ENCODE measurements around the gene C5orf58.

Gene C5orf58

GRCh38 chr5:170286386-170286925 lies 53.7 kb downstream of the C5orf58 start:
- Histone ChIP-seq H3K4me3 (ENCODE audit: control insufficient read depth in 1 of 7, extremely low read depth in 1 of 7, insufficient read depth in 4 of 7, low read depth in 2 of 7, low read length in 6 of 7) (no peak overlapping the region), H3K27me3 (replicated peaks in 2 of 5; ENCODE audit: control insufficient read depth in 4 of 5, insufficient read depth in 5 of 5, low read length in 4 of 5) (no peaks in the 10 kb centered on the region), H3K4me1 (ENCODE audit: control extremely low read depth in 1 of 4, control insufficient read depth in 4 of 4, insufficient read depth in 4 of 4, low read length in 3 of 4) (peaks cover 17 to 84% (median 54%) of the 10 kb centered on the region in 4 experiments), H3K27ac (ENCODE audit: insufficient read depth in 1 of 2, low read depth in 1 of 2, low read length in 2 of 2, poor library complexity in 1 of 2, severe bottlenecking in 2 of 2) (no peak overlapping the region), H3K36me3 (ENCODE audit: control insufficient read depth in 4 of 4, insufficient read depth in 4 of 4, low read length in 3 of 4) (peaks cover 18 to 88% (median 69%) of the 10 kb centered on the region in 4 experiments), H3K9me3 (ENCODE audit: control extremely low read depth in 1 of 5, control insufficient read depth in 4 of 5, insufficient read depth in 2 of 5, low read depth in 1 of 5, low read length in 4 of 5) (peaks cover 0 to 8% (median 4%) of the 10 kb centered on the region in 5 experiments)
- ChIA-PET CTCF (interaction anchor here (1.0 to 24.6 kb wide), 5 partner anchors 11 to 55 kb away, joined by 3 to 430 read pairs (median 5); partner anchors contain the start of gene LCP2), POLR2A (no interaction called here)
- DNase-seq, result no peak
- 71% methylated on average over 2 of the region's 3 CpGs for WGBS (ENCODE audit: insufficient coverage)

GRCh38 chr5:170287532-170287931 lies 54.7 kb downstream of the C5orf58 start:
- ChIA-PET POLR2A (no interaction called here), CTCF (interaction anchor here (1.1 to 24.6 kb wide), 4 partner anchors 10 to 139 kb away, joined by 3 to 430 read pairs (median 10); partner anchors contain the start of gene LCP2)
- Histone ChIP-seq H3K27me3 (replicated peaks in 2 of 5; ENCODE audit: control insufficient read depth in 4 of 5, insufficient read depth in 5 of 5, low read length in 4 of 5) (no peaks in the 10 kb centered on the region), H3K36me3 (ENCODE audit: control insufficient read depth in 4 of 4, insufficient read depth in 4 of 4, low read length in 3 of 4) (peaks cover 23 to 88% (median 73%) of the 10 kb centered on the region in 4 experiments), H3K27ac (ENCODE audit: insufficient read depth in 1 of 2, low read depth in 1 of 2, low read length in 2 of 2, poor library complexity in 1 of 2, severe bottlenecking in 2 of 2) (peak overlapping the region in 1 of 2 experiments; percentile 17), H3K9me3 (ENCODE audit: control extremely low read depth in 1 of 5, control insufficient read depth in 4 of 5, insufficient read depth in 2 of 5, low read depth in 1 of 5, low read length in 4 of 5) (peaks cover 0 to 8% (median 4%) of the 10 kb centered on the region in 5 experiments), H3K4me3 (ENCODE audit: control insufficient read depth in 1 of 7, extremely low read depth in 1 of 7, insufficient read depth in 4 of 7, low read depth in 2 of 7, low read length in 6 of 7) (peak overlapping the region in 2 of 7 experiments; percentile 23 to 38), H3K4me1 (ENCODE audit: control extremely low read depth in 1 of 4, control insufficient read depth in 4 of 4, insufficient read depth in 4 of 4, low read length in 3 of 4) (peaks cover 25 to 89% (median 61%) of the 10 kb centered on the region in 4 experiments)
- no CpG with 5 or more reads among the region's 1 CpG for WGBS (ENCODE audit: insufficient coverage)
- DNase-seq, result peak in 2 of 3 donors; percentile 48 to 57

GRCh38 chr5:170288151-170288550 lies 55.4 kb downstream of the C5orf58 start:
- H3K4me3 ChIP-seq (ENCODE audit: control insufficient read depth in 1 of 7, extremely low read depth in 1 of 7, insufficient read depth in 4 of 7, low read depth in 2 of 7, low read length in 6 of 7), result peak overlapping the region in 1 of 7 experiments; percentile 16
- CTCF ChIA-PET, result interaction anchor here (1.1 to 24.6 kb wide), 4 partner anchors 9 to 138 kb away, joined by 3 to 430 read pairs (median 10); partner anchors contain the start of gene LCP2
- POLR2A ChIA-PET, result no interaction called here
- peaks cover 0 to 8% (median 4%) of the 10 kb centered on the region in 5 experiments for H3K9me3 ChIP-seq (ENCODE audit: control extremely low read depth in 1 of 5, control insufficient read depth in 4 of 5, insufficient read depth in 2 of 5, low read depth in 1 of 5, low read length in 4 of 5)
- H3K36me3 ChIP-seq (ENCODE audit: control insufficient read depth in 4 of 4, insufficient read depth in 4 of 4, low read length in 3 of 4), result peaks cover 23 to 88% (median 76%) of the 10 kb centered on the region in 4 experiments
- DNase-seq, result no peak
- no peaks in the 10 kb centered on the region for H3K27me3 ChIP-seq (replicated peaks in 2 of 5; ENCODE audit: control insufficient read depth in 4 of 5, insufficient read depth in 5 of 5, low read length in 4 of 5)
- peaks cover 28 to 89% (median 63%) of the 10 kb centered on the region in 4 experiments for H3K4me1 ChIP-seq (ENCODE audit: control extremely low read depth in 1 of 4, control insufficient read depth in 4 of 4, insufficient read depth in 4 of 4, low read length in 3 of 4)
- H3K27ac ChIP-seq (ENCODE audit: insufficient read depth in 1 of 2, low read depth in 1 of 2, low read length in 2 of 2, poor library complexity in 1 of 2, severe bottlenecking in 2 of 2), result no peak overlapping the region
- WGBS (ENCODE audit: insufficient coverage), result 80% methylated on average over 2 of the region's 2 CpGs

GRCh38 chr5:170288551-170288950 lies 55.8 kb downstream of the C5orf58 start:
- peak overlapping the region in 1 of 7 experiments; percentile 16 for H3K4me3 ChIP-seq (ENCODE audit: control insufficient read depth in 1 of 7, extremely low read depth in 1 of 7, insufficient read depth in 4 of 7, low read depth in 2 of 7, low read length in 6 of 7)

GRCh38 chr5:170289121-170289520 lies 56.3 kb downstream of the C5orf58 start:
- H3K27me3 ChIP-seq (replicated peaks in 2 of 5; ENCODE audit: control insufficient read depth in 4 of 5, insufficient read depth in 5 of 5, low read length in 4 of 5), result no peaks in the 10 kb centered on the region
- no peak for DNase-seq
- peaks cover 0 to 8% (median 4%) of the 10 kb centered on the region in 5 experiments for H3K9me3 ChIP-seq (ENCODE audit: control extremely low read depth in 1 of 5, control insufficient read depth in 4 of 5, insufficient read depth in 2 of 5, low read depth in 1 of 5, low read length in 4 of 5)
- POLR2A ChIA-PET, result interaction anchor here (0.6 to 1.2 kb wide), 3 partner anchors 10 to 77 kb away, joined by 3 to 5 read pairs (median 3); no protein-coding TSS in a partner anchor
- peak overlapping the region in 1 of 2 experiments; percentile 28 for H3K27ac ChIP-seq (ENCODE audit: insufficient read depth in 1 of 2, low read depth in 1 of 2, low read length in 2 of 2, poor library complexity in 1 of 2, severe bottlenecking in 2 of 2)
- peaks cover 20 to 79% (median 68%) of the 10 kb centered on the region in 4 experiments for H3K36me3 ChIP-seq (ENCODE audit: control insufficient read depth in 4 of 4, insufficient read depth in 4 of 4, low read length in 3 of 4)
- H3K4me1 ChIP-seq (ENCODE audit: control extremely low read depth in 1 of 4, control insufficient read depth in 4 of 4, insufficient read depth in 4 of 4, low read length in 3 of 4), result peaks cover 29 to 89% (median 64%) of the 10 kb centered on the region in 4 experiments
- no peak overlapping the region for H3K4me3 ChIP-seq (ENCODE audit: control insufficient read depth in 1 of 7, extremely low read depth in 1 of 7, insufficient read depth in 4 of 7, low read depth in 2 of 7, low read length in 6 of 7)
- CTCF ChIA-PET, result interaction anchor here (0.6 to 24.6 kb wide), 9 partner anchors 8 to 710 kb away, joined by 3 to 430 read pairs (median 3); partner anchors contain the start of gene LCP2
- 100% methylated on average over 1 of the region's 3 CpGs for WGBS (ENCODE audit: insufficient coverage)

More at GRCh38 chr5:170288551-170288950, 55.8 kb downstream of the C5orf58 start:
- Histone ChIP-seq H3K36me3 (ENCODE audit: control insufficient read depth in 4 of 4, insufficient read depth in 4 of 4, low read length in 3 of 4) (peaks cover 23 to 85% (median 73%) of the 10 kb centered on the region in 4 experiments), H3K27ac (ENCODE audit: insufficient read depth in 1 of 2, low read depth in 1 of 2, low read length in 2 of 2, poor library complexity in 1 of 2, severe bottlenecking in 2 of 2) (peak overlapping the region in 1 of 2 experiments; percentile 28), H3K9me3 (ENCODE audit: control extremely low read depth in 1 of 5, control insufficient read depth in 4 of 5, insufficient read depth in 2 of 5, low read depth in 1 of 5, low read length in 4 of 5) (peaks cover 0 to 8% (median 4%) of the 10 kb centered on the region in 5 experiments), H3K4me1 (ENCODE audit: control extremely low read depth in 1 of 4, control insufficient read depth in 4 of 4, insufficient read depth in 4 of 4, low read length in 3 of 4) (peaks cover 26 to 89% (median 63%) of the 10 kb centered on the region in 4 experiments), H3K27me3 (replicated peaks in 2 of 5; ENCODE audit: control insufficient read depth in 4 of 5, insufficient read depth in 5 of 5, low read length in 4 of 5) (no peaks in the 10 kb centered on the region)
- CTCF ChIA-PET, result interaction anchor here (1.3 to 24.6 kb wide), 5 partner anchors 9 to 138 kb away, joined by 3 to 430 read pairs (median 4); partner anchors contain the start of gene LCP2
- WGBS (ENCODE audit: insufficient coverage), result no CpG with 5 or more reads among the region's 3 CpGs
- DNase-seq, result no peak
- POLR2A ChIA-PET, result interaction anchor here (0.6 kb wide), 1 partner anchor 10 kb away, joined by 3 read pairs; no protein-coding TSS in a partner anchor

- 80% methylated on average over 2 of the region's 4 CpGs for WGBS (ENCODE audit: insufficient coverage)
- H3K4me3 ChIP-seq (ENCODE audit: control insufficient read depth in 1 of 7, extremely low read depth in 1 of 7, insufficient read depth in 4 of 7, low read depth in 2 of 7, low read length in 6 of 7), result peak overlapping the region in 1 of 7 experiments; percentile 5
- POLR2A ChIA-PET, result interaction anchor here (0.7 to 1.2 kb wide), 2 partner anchors 11 to 76 kb away, joined by 3 to 5 read pairs; no protein-coding TSS in a partner anchor
- DNase-seq, result no peak
- CTCF ChIA-PET, result interaction anchor here (0.6 to 24.6 kb wide), 8 partner anchors 8 to 711 kb away, joined by 3 to 430 read pairs (median 4); partner anchors contain the start of gene LCP2
- H3K4me1 ChIP-seq (ENCODE audit: control extremely low read depth in 1 of 4, control insufficient read depth in 4 of 4, insufficient read depth in 4 of 4, low read length in 3 of 4), result peaks cover 35 to 93% (median 70%) of the 10 kb centered on the region in 4 experiments
- H3K36me3 ChIP-seq (ENCODE audit: control insufficient read depth in 4 of 4, insufficient read depth in 4 of 4, low read length in 3 of 4), result peaks cover 20 to 84% (median 67%) of the 10 kb centered on the region in 4 experiments
- no peak overlapping the region for H3K27ac ChIP-seq (ENCODE audit: insufficient read depth in 1 of 2, low read depth in 1 of 2, low read length in 2 of 2, poor library complexity in 1 of 2, severe bottlenecking in 2 of 2)
- H3K27me3 ChIP-seq (replicated peaks in 2 of 5; ENCODE audit: control insufficient read depth in 4 of 5, insufficient read depth in 5 of 5, low read length in 4 of 5), result no peaks in the 10 kb centered on the region
- H3K9me3 ChIP-seq (ENCODE audit: control extremely low read depth in 1 of 5, control insufficient read depth in 4 of 5, insufficient read depth in 2 of 5, low read depth in 1 of 5, low read length in 4 of 5), result peaks cover 0 to 8% (median 4%) of the 10 kb centered on the region in 5 experiments
These were observed 57.0 kb downstream of the C5orf58 start for GRCh38 chr5:170289764-170290163.
